PC-3 (cell line): ENCODE results near the gene DYNLT3. TPM values are rescaled to one million over a fixed set of nuclear protein-coding genes. Genes with fewer than 3 reads are reported as not detected.

Experiments used
- ATAC-seq: fragments of 200-7000 bp; cut with Tn5 transposase; 2 replicates; pipeline ENCODE4 v1.9.1; 2020; ENCODE audit warnings: mild to moderate bottlenecking, moderate library complexity
- BruUV-seq: library from RNA; stranded (reverse); fragments of 400-500 nt; replicated peaks from 2 replicates; lab custom pipeline; 2021; lab: Mats Ljungman, UMichigan
- CTCF ChIA-PET: fragments of 300-600 bp; sonication (Branson Sonifier 250); formaldehyde crosslinking; loops from one replicate; lab custom pipeline; 2022; ENCODE audit warnings: antibody characterized with exemption; lab: Charles Lee
- POLR2A ChIA-PET: fragments of 300-600 bp; sonication (Branson Sonifier 250); formaldehyde crosslinking; loops from one replicate; lab custom pipeline; 2022; ENCODE audit warnings: antibody characterized with exemption; ENCODE audit not compliant: unreplicated experiment; lab: Charles Lee
- DNase-seq: peaks from one replicate; pipeline ENCODE4 v3.0.0-alpha.2; 2015
- H2AFZ ChIP-seq: fragments of 300-600 bp; sonication (generic); 2 replicates; pipeline ENCODE4 v1.6.0; 2016; ENCODE audit warnings: antibody characterized with exemption, low read length
- H3F3A ChIP-seq: fragments of 300-600 bp; sonication (generic); one replicate; pipeline ENCODE4 v1.6.0; 2017; ENCODE audit warnings: antibody characterized with exemption, low read length, control low read depth, mild to moderate bottlenecking; ENCODE audit not compliant: unreplicated experiment
- H3K27ac ChIP-seq: fragments of 300-600 bp; sonication (generic); 2 replicates; pipeline ENCODE4 v1.5.1; 2016; ENCODE audit warnings: mild to moderate bottlenecking, low read length
- H3K27me3 ChIP-seq: fragments of 300-600 bp; sonication (generic); 2 replicates; pipeline ENCODE4 v1.6.1; 2016; ENCODE audit warnings: low read length, mixed read lengths
- H3K36me3 ChIP-seq: fragments of 300-600 bp; sonication (generic); 2 replicates; pipeline ENCODE4 v1.6.1; 2016; ENCODE audit warnings: low read depth, mixed run types, low read length, mixed read lengths
- H3K4me1 ChIP-seq: fragments of 300-600 bp; sonication (generic); 2 replicates; pipeline ENCODE4 v1.5.1; 2016; ENCODE audit warnings: low read length; ENCODE audit not compliant: insufficient read depth
- H3K4me2 ChIP-seq: fragments of 300-600 bp; sonication (generic); 2 replicates; pipeline ENCODE4 v1.6.0; 2016; ENCODE audit warnings: low read length
- H3K4me3 ChIP-seq: fragments of 300-600 bp; sonication (generic); 2 replicates; pipeline ENCODE4 v1.5.1; 2016; ENCODE audit warnings: mild to moderate bottlenecking, low read length, mixed read lengths
- H3K79me2 ChIP-seq: fragments of 300-600 bp; sonication (generic); 2 replicates; pipeline ENCODE4 v1.6.1; 2017; ENCODE audit warnings: low read length, mixed read lengths
- H3K9ac ChIP-seq: fragments of 300-600 bp; sonication (generic); 2 replicates; pipeline ENCODE4 v1.6.0; 2016; ENCODE audit warnings: mild to moderate bottlenecking, low read length
- H3K9me2 ChIP-seq: fragments of 300-600 bp; sonication (generic); replicated peaks from 2 replicates; pipeline ENCODE4 v1.6.1; 2016; ENCODE audit warnings: mixed run types, low read length, mixed read lengths
- H3K9me3 ChIP-seq: fragments of 300-600 bp; sonication (generic); 2 replicates; pipeline ENCODE4 v1.6.1; 2016; ENCODE audit warnings: low read length, mixed read lengths
- H4K20me1 ChIP-seq: fragments of 300-600 bp; sonication (generic); 2 replicates; pipeline ENCODE4 v1.6.1; 2016; ENCODE audit warnings: low read length, mixed read lengths
- CTCF ChIP-seq: fragments of 300-600 bp; sonication (generic); conservative IDR thresholded peaks from 2 replicates; pipeline ENCODE4 v1.5.1; 2017; ENCODE audit warnings: antibody characterized with exemption, low read depth, mild to moderate bottlenecking, low read length
- EZH2 ChIP-seq: fragments of 300-600 bp; sonication (generic); IDR thresholded peaks from one replicate; pipeline ENCODE4 v1.6.1; 2017; ENCODE audit warnings: antibody characterized with exemption, mild to moderate bottlenecking, low read length; ENCODE audit not compliant: unreplicated experiment
- EZH2phosphoT487 ChIP-seq: fragments of 300-600 bp; sonication (generic); IDR thresholded peaks from 2 replicates; pipeline ENCODE4 v1.6.1; 2018; ENCODE audit warnings: mild to moderate bottlenecking, antibody characterized with exemption, low read length, borderline replicate concordance
- intact Hi-C: fragments of 100-400 bp; cut with micrococcal nuclease; formaldehyde crosslinking; loops from 2 replicates; pipeline ENCODE4 v1.9.0; 2023
- total RNA-seq: library from RNA; depleted of rRNA; stranded (reverse); fragments of >200 nt; gene quantifications from 2 replicates; pipeline ENCODE4 v1.2.3, GENCODE V29; 2014

The DYNLT3 gene
- total RNA-seq, 1 experiment from 2014 or later, result 44.0 TPM

- POLR2A ChIA-PET, result interaction anchor here (0.5 kb wide), 1 partner anchor 360 kb away, joined by 10 read pairs; no protein-coding TSS in a partner anchor
- H3F3A ChIP-seq, result no peaks in the 10 kb centered on the region
- intact Hi-C loops, result no loop called here
- CTCF ChIA-PET, result no interaction called here
- H3K9ac ChIP-seq, result no peak overlapping the region
- no peaks in the 10 kb centered on the region for H3K9me3 ChIP-seq
- no TSS peak for BruUV-seq
- no peaks in the 10 kb centered on the region for H3K36me3 ChIP-seq
- H2AFZ ChIP-seq, result no peak overlapping the region
- no peaks in the 10 kb centered on the region for H3K9me2 ChIP-seq
- H3K4me2 ChIP-seq, result no peak overlapping the region
- H3K27me3 ChIP-seq, result no peaks in the 10 kb centered on the region
- ATAC-seq (no peak), DNase-seq (no peak)
- H3K79me2 ChIP-seq, result no peaks in the 10 kb centered on the region
- H3K27ac ChIP-seq, result no peak overlapping the region
- H3K4me1 ChIP-seq, result no peaks in the 10 kb centered on the region
- H3K4me3 ChIP-seq, result no peak overlapping the region
- H4K20me1 ChIP-seq, result no peaks in the 10 kb centered on the region
- TF ChIP-seq EZH2 (no peak), CTCF (no peak)
These were observed 44.3 kb downstream of the DYNLT3 start for GRCh38 chrX:37803057-37803456.

GRCh38 chrX:37802028-37802427, 45.3 kb downstream of the DYNLT3 start:
- DNase-seq (no peak), ATAC-seq (no peak)
- Histone ChIP-seq H3K4me1 (no peaks in the 10 kb centered on the region), H3K9me3 (no peaks in the 10 kb centered on the region), H3K27me3 (no peaks in the 10 kb centered on the region), H3K4me2 (no peak overlapping the region), H3K79me2 (no peaks in the 10 kb centered on the region), H3K9ac (no peak overlapping the region), H3K36me3 (no peaks in the 10 kb centered on the region), H2AFZ (no peak overlapping the region), H3K9me2 (no peaks in the 10 kb centered on the region), H3K4me3 (no peak overlapping the region), H3K27ac (no peak overlapping the region), H3F3A (no peaks in the 10 kb centered on the region), H4K20me1 (no peaks in the 10 kb centered on the region)
- BruUV-seq, result no TSS peak
- TF ChIP-seq EZH2phosphoT487 (no peak), EZH2 (no peak), CTCF (no peak)
- POLR2A ChIA-PET, result no interaction called here
- intact Hi-C loops, result no loop called here
- CTCF ChIA-PET, result no interaction called here

- no peak for TF ChIP-seq EZH2
- H3K9ac ChIP-seq, result no peak overlapping the region
- no peaks in the 10 kb centered on the region for H3K79me2 ChIP-seq
- no peak overlapping the region for H3K4me3 ChIP-seq
- POLR2A ChIA-PET, result no interaction called here
- no TSS peak for BruUV-seq
- H3K4me2 ChIP-seq, result no peak overlapping the region
- H4K20me1 ChIP-seq, result no peaks in the 10 kb centered on the region
- H3K27me3 ChIP-seq, result no peaks in the 10 kb centered on the region
- no peaks in the 10 kb centered on the region for H3K4me1 ChIP-seq
- ATAC-seq (no peak), DNase-seq (no peak)
- intact Hi-C loops, result no loop called here
- no peak overlapping the region for H2AFZ ChIP-seq
- no peaks in the 10 kb centered on the region for H3F3A ChIP-seq
- H3K27ac ChIP-seq, result no peak overlapping the region
- CTCF ChIA-PET, result no interaction called here
- no peaks in the 10 kb centered on the region for H3K9me3 ChIP-seq
- no peaks in the 10 kb centered on the region for H3K9me2 ChIP-seq
- H3K36me3 ChIP-seq, result no peaks in the 10 kb centered on the region
These were observed 46.7 kb downstream of the DYNLT3 start for GRCh38 chrX:37800717-37801116.
